ENCODE measurements around the gene CDC14A.
"Not testable (repeated sequence)": the region's sequence is repeated elsewhere in the genome, so short reads cannot be mapped to it uniquely, and the experiment has no call there.

The CDC14A gene

GRCh38 chr1:100332331-100332730, 20.0 kb upstream of the CDC14A start:
- Histone ChIP-seq H3K4me1 (ENCODE audit: control insufficient read depth, insufficient read depth, low read length, poor library complexity, severe bottlenecking) (no peaks in the 10 kb centered on the region), H3K9me3 (ENCODE audit: control insufficient read depth, low read length) (no peaks in the 10 kb centered on the region), H3K27me3 (replicated peaks; ENCODE audit: control insufficient read depth, insufficient read depth, low read length, poor library complexity, severe bottlenecking) (no peaks in the 10 kb centered on the region), H3K4me3 (ENCODE audit: insufficient read depth, low read depth, low read length, poor library complexity, severe bottlenecking) (no peak overlapping the region), H3K36me3 (ENCODE audit: control insufficient read depth, insufficient read depth, low read length) (no peaks in the 10 kb centered on the region), H3K27ac (ENCODE audit: insufficient read depth, low read length, poor library complexity, severe bottlenecking) (no peak overlapping the region)
- DNase-seq, result no peak

- H3K9me3 ChIP-seq (ENCODE audit: control insufficient read depth, low read length), result no peaks in the 10 kb centered on the region
Observed at GRCh38 chr1:100335436-100335835, 16.9 kb upstream of the CDC14A start.

GRCh38 chr1:100337878-100338277, 14.4 kb upstream of the CDC14A start:
- not testable (repeated sequence) for H3K36me3 ChIP-seq (ENCODE audit: control insufficient read depth, insufficient read depth, low read length); H3K9me3 ChIP-seq (ENCODE audit: control insufficient read depth, low read length); H3K27ac ChIP-seq (ENCODE audit: insufficient read depth, low read length, poor library complexity, severe bottlenecking); H3K4me1 ChIP-seq (ENCODE audit: control insufficient read depth, insufficient read depth, low read length, poor library complexity, severe bottlenecking); H3K27me3 ChIP-seq (replicated peaks; ENCODE audit: control insufficient read depth, insufficient read depth, low read length, poor library complexity, severe bottlenecking); H3K4me3 ChIP-seq (ENCODE audit: insufficient read depth, low read depth, low read length, poor library complexity, severe bottlenecking); DNase-seq

More at GRCh38 chr1:100335436-100335835, 16.9 kb upstream of the CDC14A start:
- no peak for DNase-seq
- Histone ChIP-seq H3K27me3 (replicated peaks; ENCODE audit: control insufficient read depth, insufficient read depth, low read length, poor library complexity, severe bottlenecking) (no peaks in the 10 kb centered on the region), H3K4me1 (ENCODE audit: control insufficient read depth, insufficient read depth, low read length, poor library complexity, severe bottlenecking) (no peaks in the 10 kb centered on the region), H3K27ac (ENCODE audit: insufficient read depth, low read length, poor library complexity, severe bottlenecking) (no peak overlapping the region), H3K4me3 (ENCODE audit: insufficient read depth, low read depth, low read length, poor library complexity, severe bottlenecking) (no peak overlapping the region), H3K36me3 (ENCODE audit: control insufficient read depth, insufficient read depth, low read length) (no peaks in the 10 kb centered on the region)

GRCh38 chr1:100339735-100340134, 12.6 kb upstream of the CDC14A start:
- H3K27ac ChIP-seq (ENCODE audit: insufficient read depth, low read length, poor library complexity, severe bottlenecking); H3K4me3 ChIP-seq (ENCODE audit: insufficient read depth, low read depth, low read length, poor library complexity, severe bottlenecking); H3K36me3 ChIP-seq (ENCODE audit: control insufficient read depth, insufficient read depth, low read length); H3K9me3 ChIP-seq (ENCODE audit: control insufficient read depth, low read length); DNase-seq; H3K27me3 ChIP-seq (replicated peaks; ENCODE audit: control insufficient read depth, insufficient read depth, low read length, poor library complexity, severe bottlenecking); H3K4me1 ChIP-seq (ENCODE audit: control insufficient read depth, insufficient read depth, low read length, poor library complexity, severe bottlenecking): not testable (repeated sequence)

GRCh38 chr1:100340494-100340893, 11.8 kb upstream of the CDC14A start:
- Histone ChIP-seq H3K9me3 (ENCODE audit: control insufficient read depth, low read length) (no peaks in the 10 kb centered on the region), H3K27ac (ENCODE audit: insufficient read depth, low read length, poor library complexity, severe bottlenecking) (no peak overlapping the region), H3K4me3 (ENCODE audit: insufficient read depth, low read depth, low read length, poor library complexity, severe bottlenecking) (no peak overlapping the region), H3K4me1 (ENCODE audit: control insufficient read depth, insufficient read depth, low read length, poor library complexity, severe bottlenecking) (no peaks in the 10 kb centered on the region), H3K27me3 (replicated peaks; ENCODE audit: control insufficient read depth, insufficient read depth, low read length, poor library complexity, severe bottlenecking) (no peaks in the 10 kb centered on the region), H3K36me3 (ENCODE audit: control insufficient read depth, insufficient read depth, low read length) (no peaks in the 10 kb centered on the region)
- DNase-seq, result no peak

GRCh38 chr1:100342348-100342747, 10.0 kb upstream of the CDC14A start:
- H3K27ac ChIP-seq (ENCODE audit: insufficient read depth, low read length, poor library complexity, severe bottlenecking), result no peak overlapping the region

GRCh38 chr1:100343897-100344296, 8.4 kb upstream of the CDC14A start:
- H3K4me1 ChIP-seq (ENCODE audit: control insufficient read depth, insufficient read depth, low read length, poor library complexity, severe bottlenecking), result no peaks in the 10 kb centered on the region
- DNase-seq, result no peak
- H3K9me3 ChIP-seq (ENCODE audit: control insufficient read depth, low read length), result no peaks in the 10 kb centered on the region

More at GRCh38 chr1:100342348-100342747, 10.0 kb upstream of the CDC14A start:
- no peak overlapping the region for H3K4me3 ChIP-seq (ENCODE audit: insufficient read depth, low read depth, low read length, poor library complexity, severe bottlenecking)
- no peaks in the 10 kb centered on the region for H3K4me1 ChIP-seq (ENCODE audit: control insufficient read depth, insufficient read depth, low read length, poor library complexity, severe bottlenecking)
- H3K9me3 ChIP-seq (ENCODE audit: control insufficient read depth, low read length), result no peaks in the 10 kb centered on the region
- H3K27me3 ChIP-seq (replicated peaks; ENCODE audit: control insufficient read depth, insufficient read depth, low read length, poor library complexity, severe bottlenecking), result no peaks in the 10 kb centered on the region
- H3K36me3 ChIP-seq (ENCODE audit: control insufficient read depth, insufficient read depth, low read length), result no peaks in the 10 kb centered on the region
- no peak for DNase-seq

GRCh38 chr1:100344774-100345173, 7.5 kb upstream of the CDC14A start:
- Histone ChIP-seq H3K4me1 (ENCODE audit: control insufficient read depth, insufficient read depth, low read length, poor library complexity, severe bottlenecking) (no peaks in the 10 kb centered on the region), H3K27me3 (replicated peaks; ENCODE audit: control insufficient read depth, insufficient read depth, low read length, poor library complexity, severe bottlenecking) (no peaks in the 10 kb centered on the region), H3K27ac (ENCODE audit: insufficient read depth, low read length, poor library complexity, severe bottlenecking) (no peak overlapping the region), H3K4me3 (ENCODE audit: insufficient read depth, low read depth, low read length, poor library complexity, severe bottlenecking) (no peak overlapping the region), H3K9me3 (ENCODE audit: control insufficient read depth, low read length) (no peaks in the 10 kb centered on the region), H3K36me3 (ENCODE audit: control insufficient read depth, insufficient read depth, low read length) (no peaks in the 10 kb centered on the region)
- DNase-seq, result no peak

More at GRCh38 chr1:100343897-100344296, 8.4 kb upstream of the CDC14A start:
- Histone ChIP-seq H3K36me3 (ENCODE audit: control insufficient read depth, insufficient read depth, low read length) (no peaks in the 10 kb centered on the region), H3K4me3 (ENCODE audit: insufficient read depth, low read depth, low read length, poor library complexity, severe bottlenecking) (no peak overlapping the region), H3K27me3 (replicated peaks; ENCODE audit: control insufficient read depth, insufficient read depth, low read length, poor library complexity, severe bottlenecking) (no peaks in the 10 kb centered on the region), H3K27ac (ENCODE audit: insufficient read depth, low read length, poor library complexity, severe bottlenecking) (no peak overlapping the region)

- H3K4me1 ChIP-seq (ENCODE audit: control insufficient read depth, insufficient read depth, low read length, poor library complexity, severe bottlenecking), result no peaks in the 10 kb centered on the region
- H3K27ac ChIP-seq (ENCODE audit: insufficient read depth, low read length, poor library complexity, severe bottlenecking), result no peak overlapping the region
- DNase-seq, result no peak
- no peak overlapping the region for H3K4me3 ChIP-seq (ENCODE audit: insufficient read depth, low read depth, low read length, poor library complexity, severe bottlenecking)
- no peaks in the 10 kb centered on the region for H3K27me3 ChIP-seq (replicated peaks; ENCODE audit: control insufficient read depth, insufficient read depth, low read length, poor library complexity, severe bottlenecking)
- H3K36me3 ChIP-seq (ENCODE audit: control insufficient read depth, insufficient read depth, low read length), result no peaks in the 10 kb centered on the region
- H3K9me3 ChIP-seq (ENCODE audit: control insufficient read depth, low read length), result no peaks in the 10 kb centered on the region
Observed at GRCh38 chr1:100346387-100346786, 5.9 kb upstream of the CDC14A start.

- Histone ChIP-seq H3K4me3 (ENCODE audit: insufficient read depth, low read depth, low read length, poor library complexity, severe bottlenecking) (no peak overlapping the region), H3K9me3 (ENCODE audit: control insufficient read depth, low read length) (no peaks in the 10 kb centered on the region), H3K27me3 (replicated peaks; ENCODE audit: control insufficient read depth, insufficient read depth, low read length, poor library complexity, severe bottlenecking) (no peaks in the 10 kb centered on the region), H3K36me3 (ENCODE audit: control insufficient read depth, insufficient read depth, low read length) (no peaks in the 10 kb centered on the region), H3K4me1 (ENCODE audit: control insufficient read depth, insufficient read depth, low read length, poor library complexity, severe bottlenecking) (no peaks in the 10 kb centered on the region), H3K27ac (ENCODE audit: insufficient read depth, low read length, poor library complexity, severe bottlenecking) (no peak overlapping the region)
- DNase-seq, result no peak
Observed at GRCh38 chr1:100347009-100347966, 5.0 kb upstream of the CDC14A start.

All from effector memory CD4-positive, alpha-beta T cell (primary cell).